IMR-90 (cell line): ENCODE measurements around the gene KPNA5. TPM values are rescaled to one million over a fixed set of nuclear protein-coding genes. Genes with fewer than 3 reads are reported as not detected.

Experiments used
- ATAC-seq: fragments of 200-7000 bp; cut with Tn5 transposase; 2 replicates; pipeline ENCODE4 v1.9.1; 2020; ENCODE audit warnings: low read depth, mild to moderate bottlenecking, moderate library complexity
- BruUV-seq: library from RNA; stranded (reverse); fragments of 400-500 nt; replicated peaks from 2 replicates; lab custom pipeline; 2021; lab: Mats Ljungman, UMichigan
- CTCF ChIA-PET: fragments of 300-600 bp; formaldehyde crosslinking; extraction: SDS; loops from one replicate; lab custom pipeline; 2021; ENCODE audit warnings: antibody characterized with exemption; lab: Yijun Ruan, JAX
- POLR2A ChIA-PET: fragments of 300-600 bp; sonication (Branson Sonifier 250); formaldehyde crosslinking; loops from one replicate; lab custom pipeline; 2022; ENCODE audit warnings: antibody characterized with exemption; ENCODE audit not compliant: unreplicated experiment; lab: Charles Lee
- DNase-seq: peaks from one replicate; pipeline ENCODE4 v3.0.0; 2013
- H2AFZ ChIP-seq: replicated peaks from 2 replicates; pipeline ENCODE3; 2013; ENCODE audit warnings: low read length, mild to moderate bottlenecking; ENCODE audit not compliant: poor library complexity
- H2AK5ac ChIP-seq: 2 replicates; pipeline ENCODE4 v1.6.1; 2013; ENCODE audit warnings: low read depth, low read length, inconsistent platforms
- H2AK9ac ChIP-seq: replicated peaks from 2 replicates; pipeline ENCODE3; 2013; ENCODE audit warnings: mild to moderate bottlenecking, low read depth, low read length, moderate library complexity; ENCODE audit not compliant: poor library complexity
- H2BK120ac ChIP-seq: 2 replicates; pipeline ENCODE4 v1.6.1; 2013; ENCODE audit warnings: low read depth, low read length, inconsistent platforms
- H2BK15ac ChIP-seq: 3 replicates; pipeline ENCODE4 v1.6.1; 2013; ENCODE audit warnings: low read depth, low read length, inconsistent platforms
- H2BK20ac ChIP-seq: 2 replicates; pipeline ENCODE4 v1.6.1; 2013; ENCODE audit warnings: low read depth, mild to moderate bottlenecking, inconsistent platforms, low read length, moderate library complexity
- H2BK5ac ChIP-seq: 2 replicates; pipeline ENCODE4 v1.6.1; 2013; ENCODE audit warnings: mild to moderate bottlenecking, low read depth, low read length, inconsistent platforms; ENCODE audit not compliant: poor library complexity, severe bottlenecking
- H3K14ac ChIP-seq: replicated peaks from 2 replicates; pipeline ENCODE4 v1.6.1; 2013; ENCODE audit warnings: low read depth, low read length, inconsistent platforms
- H3K18ac ChIP-seq: 2 replicates; pipeline ENCODE4 v1.6.1; 2013; ENCODE audit warnings: low read depth, low read length, control low read depth
- H3K23ac ChIP-seq: 2 replicates; pipeline ENCODE4 v1.6.1; 2013; ENCODE audit warnings: low read depth, low read length, inconsistent platforms
- H3K27ac ChIP-seq: 2 replicates; pipeline ENCODE4 v1.5.1; 2013; ENCODE audit warnings: mild to moderate bottlenecking, control low read depth, low read length; ENCODE audit not compliant: insufficient read depth
- H3K27me3 ChIP-seq: 2 replicates; pipeline ENCODE4 v1.6.1; 2013; ENCODE audit warnings: low read length; ENCODE audit not compliant: control insufficient read depth, insufficient read depth
- H3K36me3 ChIP-seq: 2 replicates; pipeline ENCODE4 v1.6.1; 2013; ENCODE audit warnings: low read length, mixed read lengths; ENCODE audit not compliant: control insufficient read depth, insufficient read depth
- H3K4ac ChIP-seq: 2 replicates; pipeline ENCODE4 v1.6.1; 2013; ENCODE audit warnings: low read depth, low read length, inconsistent platforms
- H3K4me1 ChIP-seq: 2 replicates; pipeline ENCODE4 v1.6.1; 2013; ENCODE audit warnings: low read length, mixed read lengths; ENCODE audit not compliant: control insufficient read depth, insufficient read depth
- H3K4me2 ChIP-seq: 2 replicates; pipeline ENCODE4 v1.6.1; 2013; ENCODE audit warnings: low read depth, mild to moderate bottlenecking, control low read depth, low read length, moderate library complexity
- H3K4me3 ChIP-seq: 2 replicates; pipeline ENCODE4 v1.5.1; 2013; ENCODE audit warnings: low read depth, mild to moderate bottlenecking, control low read depth, low read length, moderate library complexity; ENCODE audit not compliant: insufficient read depth
- H3K56ac ChIP-seq: 2 replicates; pipeline ENCODE4 v1.6.1; 2013; ENCODE audit warnings: low read length, inconsistent platforms; ENCODE audit not compliant: insufficient read depth; ENCODE audit errors: extremely low read depth
- H3K79me1 ChIP-seq, 2 experiments: 2 replicates each; pipeline ENCODE4 v1.6.1; 2013; ENCODE audit warnings: low read length in 2 of 2, inconsistent platforms in 1 of 2, low read depth in 1 of 2
- H3K9ac ChIP-seq: 2 replicates; pipeline ENCODE4 v1.6.1; 2013; ENCODE audit warnings: low read depth, low read length, control low read depth
- H3K9me1 ChIP-seq: 2 replicates; pipeline ENCODE4 v1.6.1; 2013; ENCODE audit warnings: low read length, inconsistent platforms; ENCODE audit not compliant: insufficient read depth
- H3K9me3 ChIP-seq: 2 replicates; pipeline ENCODE4 v1.6.1; 2013; ENCODE audit warnings: low read length; ENCODE audit not compliant: control insufficient read depth, insufficient read depth
- H4K20me1 ChIP-seq: 2 replicates; pipeline ENCODE4 v1.6.1; 2013; ENCODE audit warnings: low read length, inconsistent platforms; ENCODE audit not compliant: insufficient read depth
- H4K5ac ChIP-seq: 2 replicates; pipeline ENCODE4 v1.6.1; 2013; ENCODE audit warnings: mild to moderate bottlenecking, low read depth, low read length, control low read depth
- H4K8ac ChIP-seq, 2 experiments: 2 replicates each; pipeline ENCODE4 v1.6.1; 2013; ENCODE audit warnings: low read depth in 2 of 2, low read length in 2 of 2, control low read depth in 1 of 2, inconsistent platforms in 1 of 2
- H4K91ac ChIP-seq: 2 replicates; pipeline ENCODE4 v1.6.1; 2013; ENCODE audit warnings: low read depth, low read length, inconsistent platforms; ENCODE audit not compliant: insufficient read depth
- BHLHE40 ChIP-seq: fragments of 150-350 bp; IDR thresholded peaks from 2 replicates; pipeline ENCODE4 v1.6.1; 2016; ENCODE audit warnings: mild to moderate bottlenecking, low read depth, low read length
- CEBPB ChIP-seq: IDR thresholded peaks from 2 replicates; pipeline ENCODE4 v1.6.1; 2012; ENCODE audit warnings: low read depth, low read length, improper control_type of control experiment
- MAFK ChIP-seq: IDR thresholded peaks from 2 replicates; pipeline ENCODE4 v1.6.1; 2012; ENCODE audit warnings: low read depth, low read length, improper control_type of control experiment
- MAZ ChIP-seq: IDR thresholded peaks from 2 replicates; pipeline ENCODE4 v1.6.1; 2012; ENCODE audit warnings: low read depth, mild to moderate bottlenecking, low read length, improper control_type of control experiment, moderate library complexity, borderline replicate concordance
- MXI1 ChIP-seq: IDR thresholded peaks from 2 replicates; pipeline ENCODE4 v1.6.1; 2012; ENCODE audit warnings: low read depth, mild to moderate bottlenecking, low read length, moderate library complexity, borderline replicate concordance
- NFE2L2 ChIP-seq: fragments of 150-350 bp; IDR thresholded peaks from 2 replicates; pipeline ENCODE4 v1.6.1; 2016; ENCODE audit warnings: low read depth, mild to moderate bottlenecking, low read length
- RAD21 ChIP-seq: IDR thresholded peaks from 2 replicates; pipeline ENCODE4 v1.6.1; 2012; ENCODE audit warnings: low read length, improper control_type of control experiment
- RCOR1 ChIP-seq: IDR thresholded peaks from 2 replicates; pipeline ENCODE4 v1.6.1; 2012; ENCODE audit warnings: mild to moderate bottlenecking, low read length, improper control_type of control experiment; ENCODE audit not compliant: insufficient replicate concordance
- RFX5 ChIP-seq: IDR thresholded peaks from 2 replicates; pipeline ENCODE4 v1.8.0; 2012; ENCODE audit warnings: low read depth, mild to moderate bottlenecking, low read length, moderate library complexity
- SMC3 ChIP-seq: fragments of 150-350 bp; IDR thresholded peaks from 2 replicates; pipeline ENCODE4 v1.6.1; 2016; ENCODE audit warnings: low read depth, mild to moderate bottlenecking, antibody characterized with exemption, low read length, moderate library complexity
- WGBS, 2 experiments: methylation state at CpG; one replicate each; pipeline versions ENCODE4 v1.1.5 to v1.1.7; 2013; ENCODE audit warnings: missing lambda C conversion rate in 2 of 2; ENCODE audit not compliant: insufficient read length in 1 of 2; ENCODE audit errors: extremely low coverage in 2 of 2; 5-methylcytosine and 5-hydroxymethylcytosine counted together
- dilution Hi-C: fragments of 300-500 bp; cut with HindIII; formaldehyde crosslinking; loops from one replicate; pipeline ENCODE4 v1.14.3; 2018; ENCODE audit warnings: low sequenced_read_pairs; ENCODE audit not compliant: unreplicated experiment
- in situ Hi-C: fragments of 300-500 bp; cut with MboI; formaldehyde crosslinking; loops from 3 replicates; pipeline ENCODE4 v1.14.3; 2019; ENCODE audit warnings: low sequenced_read_pairs, inconsistent platforms, mixed read lengths
- intact Hi-C: fragments of 100-400 bp; cut with micrococcal nuclease; formaldehyde crosslinking; loops from 2 replicates; pipeline ENCODE4 v1.10.0; 2022
- polyA plus RNA-seq, 3 experiments: library from polyadenylated mRNA; depleted of rRNA; stranded (reverse); fragments of >200 nt; gene quantifications; 2 replicates each; pipeline ENCODE4 v1.2.3, GENCODE V29; 2012; ENCODE audit warnings: low replicate concordance in 1 of 3
- total RNA-seq: library from RNA; depleted of rRNA; stranded (reverse); fragments of >200 nt; gene quantifications from 2 replicates; pipeline ENCODE4 v1.2.3, GENCODE V29; 2012
- TF ChIP-seq, protein P1 (sequence below): fragments of 150-350 bp; IDR thresholded peaks from 2 replicates; pipeline ENCODE4 v1.6.1; 2016; ENCODE audit warnings: low read depth, mild to moderate bottlenecking, low read length, moderate library complexity, borderline replicate concordance
- TF ChIP-seq, protein P2 (sequence below): fragments of 150-350 bp; IDR thresholded peaks from 2 replicates; pipeline ENCODE4 v1.6.1; 2017; ENCODE audit warnings: mild to moderate bottlenecking, antibody characterized with exemption, low read length, low read depth

KPNA5 gene
- total and polyA plus RNA-seq, 2 of the 4 experiments (the other 2 are of a cell fraction), result 2.2 to 5.9 TPM

DNA sequence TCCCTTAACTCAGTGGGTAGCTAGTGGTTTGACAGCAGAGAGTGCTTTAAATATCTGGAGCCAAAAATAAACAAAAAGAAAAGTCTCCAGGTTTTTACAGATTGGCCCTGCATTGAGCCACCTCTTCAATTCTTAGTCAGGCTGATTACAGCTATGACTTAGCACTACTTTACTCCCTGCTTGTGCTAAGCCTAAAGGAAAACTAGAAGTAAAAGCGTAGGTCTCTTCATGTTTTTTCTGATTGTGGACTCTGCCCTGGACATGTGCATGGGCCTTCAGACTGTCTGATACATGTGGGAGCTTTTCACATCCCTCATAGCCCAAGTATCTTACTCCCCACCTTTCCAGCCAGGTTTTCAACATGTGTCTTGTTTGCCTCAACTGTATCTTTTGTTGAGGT is 33.3 kb downstream of the KPNA5 start:
- H3K36me3 ChIP-seq, result peaks cover 15% of the 10 kb centered on the region
- DNase-seq (no peak), ATAC-seq (no peak)
- H3K56ac ChIP-seq, result no peak overlapping the region
- no peak overlapping the region for H2AK9ac ChIP-seq
- no CpG with 5 or more reads among the region's 1 CpG for WGBS, 2 experiments
- H3K9me3 ChIP-seq, result no peaks in the 10 kb centered on the region
- no peak overlapping the region for H3K18ac ChIP-seq
- H2BK5ac ChIP-seq, result no peak overlapping the region
- in situ Hi-C loops (no loop called here), dilution Hi-C loops (no loop called here), intact Hi-C loops (no loop called here)
- no peak overlapping the region for H3K4me2 ChIP-seq
- no peaks in the 10 kb centered on the region; the same call in 1 of the 2 replicates for H3K9me1 ChIP-seq
- no peak overlapping the region for H4K5ac ChIP-seq
- H4K8ac ChIP-seq, result no peak overlapping the region
- no peak overlapping the region for H3K4me3 ChIP-seq
- H3K4ac ChIP-seq, result no peak overlapping the region
- H2AFZ ChIP-seq, result no peak overlapping the region
- H3K27ac ChIP-seq, result no peak overlapping the region
- no peaks in the 10 kb centered on the region; the same call in 1 of the 2 replicates for H4K20me1 ChIP-seq
- H3K9ac ChIP-seq, result no peak overlapping the region
- H2AK5ac ChIP-seq, result no peak overlapping the region
- CTCF ChIA-PET, result no interaction called here
- H3K27me3 ChIP-seq, result no peaks in the 10 kb centered on the region
- H3K14ac ChIP-seq, result no peak overlapping the region
- H2BK15ac ChIP-seq, result no peak overlapping the region
- no peaks in the 10 kb centered on the region; a peak in 2 of 4 replicates for H3K79me1 ChIP-seq
- no peak for TF ChIP-seq RAD21
- TF ChIP-seq MAFK, result no peak
- no peak for TF ChIP-seq CEBPB
- no peak for TF ChIP-seq RFX5
- no peak for TF ChIP-seq NFE2L2
- no peak for TF ChIP-seq SMC3
- TF ChIP-seq, protein P1, sequence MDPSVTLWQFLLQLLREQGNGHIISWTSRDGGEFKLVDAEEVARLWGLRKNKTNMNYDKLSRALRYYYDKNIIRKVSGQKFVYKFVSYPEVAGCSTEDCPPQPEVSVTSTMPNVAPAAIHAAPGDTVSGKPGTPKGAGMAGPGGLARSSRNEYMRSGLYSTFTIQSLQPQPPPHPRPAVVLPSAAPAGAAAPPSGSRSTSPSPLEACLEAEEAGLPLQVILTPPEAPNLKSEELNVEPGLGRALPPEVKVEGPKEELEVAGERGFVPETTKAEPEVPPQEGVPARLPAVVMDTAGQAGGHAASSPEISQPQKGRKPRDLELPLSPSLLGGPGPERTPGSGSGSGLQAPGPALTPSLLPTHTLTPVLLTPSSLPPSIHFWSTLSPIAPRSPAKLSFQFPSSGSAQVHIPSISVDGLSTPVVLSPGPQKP, result no peak
- TF ChIP-seq, protein P2, sequence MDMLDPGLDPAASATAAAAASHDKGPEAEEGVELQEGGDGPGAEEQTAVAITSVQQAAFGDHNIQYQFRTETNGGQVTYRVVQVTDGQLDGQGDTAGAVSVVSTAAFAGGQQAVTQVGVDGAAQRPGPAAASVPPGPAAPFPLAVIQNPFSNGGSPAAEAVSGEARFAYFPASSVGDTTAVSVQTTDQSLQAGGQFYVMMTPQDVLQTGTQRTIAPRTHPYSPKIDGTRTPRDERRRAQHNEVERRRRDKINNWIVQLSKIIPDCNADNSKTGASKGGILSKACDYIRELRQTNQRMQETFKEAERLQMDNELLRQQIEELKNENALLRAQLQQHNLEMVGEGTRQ, result no peak
- no peak for TF ChIP-seq BHLHE40
- no peak for TF ChIP-seq MXI1
- no peak for TF ChIP-seq RCOR1
- TF ChIP-seq MAZ, result no peak
- no TSS peak for BruUV-seq
- H3K4me1 ChIP-seq, result no peaks in the 10 kb centered on the region
- no peak overlapping the region for H2BK20ac ChIP-seq
- POLR2A ChIA-PET, result no interaction called here
- H3K23ac ChIP-seq, result no peak overlapping the region
- H2BK120ac ChIP-seq, result no peak overlapping the region
- H4K91ac ChIP-seq, result no peak overlapping the region
